PC-3 (cell line): ENCODE measurements around the gene GLO1. TPM values are rescaled to one million over a fixed set of nuclear protein-coding genes. Genes with fewer than 3 reads are reported as not detected.

Source experiments
- total RNA-seq: library from RNA; depleted of rRNA; stranded (reverse); fragments of >200 nt; gene quantifications from 2 replicates; pipeline ENCODE4 v1.2.3, GENCODE V29; 2014; rRNA removed

Gene GLO1
- total RNA-seq, 1 experiment from 2014 or later, result 233 TPM

Other genes with a start within 250 kb of the GLO1 start
- 4.3 and 5.5 TPM in 2 replicates for gene BTBD9, start 63.2 kb downstream of the GLO1 start, total RNA-seq
- 0.06 and 0.15 TPM in 2 replicates for gene DNAH8, start 12.2 kb upstream of the GLO1 start, total RNA-seq